ENCODE data around the gene HSPBAP1. TPM values are rescaled to one million over a fixed set of nuclear protein-coding genes. Genes with fewer than 3 reads are reported as not detected.

Gene HSPBAP1
- total and polyA plus RNA-seq, 2 of the 13 experiments (the other 11 are each of a cell fraction or from before 2014, with no cell fraction given) = 4.2 to 5.1 TPM

GRCh38 chr3:122794779-122795673, 1.4 kb upstream of the HSPBAP1 start, which contains the start of gene SLC49A4 (continued):
- TF ChIP-seq ZNF577 (CRISPR knock-in tag; IDR thresholded peaks at IDR 0.05; ENCODE audit: borderline replicate concordance, low read depth) (no peak), CHCHD3 (CRISPR knock-in tag; IDR thresholded peaks at IDR 0.05) (no peak), ZBTB43 (CRISPR knock-in tag; conservative IDR thresholded peaks at IDR 0.05) (peak; percentile 56), RARA (CRISPR knock-in tag; IDR thresholded peaks at IDR 0.05) (peak; percentile 19; the same call in 1 of the 2 replicates), CC2D1A (CRISPR knock-in tag; IDR thresholded peaks at IDR 0.05) (no peak), ADNP (CRISPR knock-in tag; IDR thresholded peaks at IDR 0.05) (no peak), JUND (CRISPR knock-in tag; IDR thresholded peaks at IDR 0.05) (peak; percentile 38; the same call in 1 of the 2 replicates), ZSCAN12 (CRISPR knock-in tag; IDR thresholded peaks at IDR 0.05) (peak; percentile 73; the same call in 1 of the 2 replicates), ARHGAP35 (CRISPR knock-in tag; IDR thresholded peaks at IDR 0.05; ENCODE audit: borderline replicate concordance) (no peak), FOXP4 (CRISPR knock-in tag; IDR thresholded peaks at IDR 0.05) (no peak), MLXIP (CRISPR knock-in tag; IDR thresholded peaks at IDR 0.05; ENCODE audit: borderline replicate concordance) (0 out of 2 replicates have a peak, but pooled peaks have one; percentile 40), ZNF281 (CRISPR knock-in tag; IDR thresholded peaks at IDR 0.05; ENCODE audit: borderline replicate concordance) (0 out of 2 replicates have a peak, but pooled peaks have one; percentile 9), FLYWCH1 (CRISPR knock-in tag; IDR thresholded peaks at IDR 0.05) (no peak), POGK (CRISPR knock-in tag; conservative IDR thresholded peaks at IDR 0.05) (peak; percentile 50; the same call in 1 of the 2 replicates)

Data from HepG2 (cell line).